Measurements from ENCODE around the gene TRIM26.

TRIM26 gene

DNA sequence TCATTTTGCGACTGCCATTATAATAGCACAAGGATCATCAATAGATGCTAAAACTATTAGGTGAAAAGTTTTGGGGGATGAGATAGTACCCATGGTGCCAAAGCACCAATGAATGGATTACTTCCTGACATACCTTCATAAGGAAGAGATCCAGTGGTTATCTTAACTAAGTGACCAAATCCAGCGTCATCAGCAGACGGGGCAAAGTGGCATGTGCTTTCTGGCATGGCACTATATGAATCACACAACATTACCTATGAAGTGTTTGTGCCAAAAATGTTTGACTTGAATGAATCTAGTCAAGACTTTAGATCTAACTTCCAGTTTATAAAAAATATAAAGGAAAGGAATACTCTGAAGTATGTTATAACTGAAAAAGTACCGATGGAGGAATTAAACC lies 10.8 kb downstream of the TRIM26 start:
- 60% methylated on average over 1 of the region's 4 CpGs for WGBS (ENCODE audit: insufficient coverage)
- Histone ChIP-seq H3K36me3 (ENCODE audit: control insufficient read depth in 4 of 4, insufficient read depth in 4 of 4, low read length in 3 of 4) (peaks cover 0 to 33% (median 13%) of the 10 kb centered on the region in 4 experiments), H3K9me3 (ENCODE audit: control extremely low read depth in 1 of 5, control insufficient read depth in 4 of 5, insufficient read depth in 2 of 5, low read depth in 1 of 5, low read length in 4 of 5) (no peaks in the 10 kb centered on the region), H3K4me1 (ENCODE audit: control extremely low read depth in 1 of 4, control insufficient read depth in 4 of 4, insufficient read depth in 4 of 4, low read length in 3 of 4) (peaks cover 14 to 25% (median 19%) of the 10 kb centered on the region in 4 experiments), H3K27ac (ENCODE audit: insufficient read depth in 1 of 2, low read depth in 1 of 2, low read length in 2 of 2, poor library complexity in 1 of 2, severe bottlenecking in 2 of 2) (no peak overlapping the region), H3K4me3 (ENCODE audit: control insufficient read depth in 1 of 7, extremely low read depth in 1 of 7, insufficient read depth in 4 of 7, low read depth in 2 of 7, low read length in 6 of 7) (no peak overlapping the region), H3K27me3 (replicated peaks in 2 of 5; ENCODE audit: control insufficient read depth in 4 of 5, insufficient read depth in 5 of 5, low read length in 4 of 5) (no peaks in the 10 kb centered on the region)
- ChIA-PET POLR2A (interaction anchor here (0.6 kb wide), 1 partner anchor 24 kb away, joined by 3 read pairs; no protein-coding TSS in a partner anchor), CTCF (no interaction called here)
- DNase-seq, result no peak

GRCh38 chr6:30200551-30201281 lies 12.5 kb downstream of the TRIM26 start:
- POLR2A ChIA-PET, result no interaction called here
- no peaks in the 10 kb centered on the region for H3K27me3 ChIP-seq (replicated peaks in 2 of 5; ENCODE audit: control insufficient read depth in 4 of 5, insufficient read depth in 5 of 5, low read length in 4 of 5)
- DNase-seq, result peak; percentile 57 to 89 (median 84)
- H3K4me1 ChIP-seq (ENCODE audit: control extremely low read depth in 1 of 4, control insufficient read depth in 4 of 4, insufficient read depth in 4 of 4, low read length in 3 of 4), result peaks cover 14 to 25% (median 19%) of the 10 kb centered on the region in 4 experiments
- peak overlapping the region in 1 of 7 experiments; percentile 17 for H3K4me3 ChIP-seq (ENCODE audit: control insufficient read depth in 1 of 7, extremely low read depth in 1 of 7, insufficient read depth in 4 of 7, low read depth in 2 of 7, low read length in 6 of 7)
- CTCF ChIA-PET, result no interaction called here
- WGBS (ENCODE audit: insufficient coverage), result 56% methylated on average over 2 of the region's 6 CpGs
- no peaks in the 10 kb centered on the region for H3K9me3 ChIP-seq (ENCODE audit: control extremely low read depth in 1 of 5, control insufficient read depth in 4 of 5, insufficient read depth in 2 of 5, low read depth in 1 of 5, low read length in 4 of 5)
- H3K36me3 ChIP-seq (ENCODE audit: control insufficient read depth in 4 of 4, insufficient read depth in 4 of 4, low read length in 3 of 4), result peaks cover 0 to 40% (median 22%) of the 10 kb centered on the region in 4 experiments
- H3K27ac ChIP-seq (ENCODE audit: insufficient read depth in 1 of 2, low read depth in 1 of 2, low read length in 2 of 2, poor library complexity in 1 of 2, severe bottlenecking in 2 of 2), result no peak overlapping the region

DNA sequence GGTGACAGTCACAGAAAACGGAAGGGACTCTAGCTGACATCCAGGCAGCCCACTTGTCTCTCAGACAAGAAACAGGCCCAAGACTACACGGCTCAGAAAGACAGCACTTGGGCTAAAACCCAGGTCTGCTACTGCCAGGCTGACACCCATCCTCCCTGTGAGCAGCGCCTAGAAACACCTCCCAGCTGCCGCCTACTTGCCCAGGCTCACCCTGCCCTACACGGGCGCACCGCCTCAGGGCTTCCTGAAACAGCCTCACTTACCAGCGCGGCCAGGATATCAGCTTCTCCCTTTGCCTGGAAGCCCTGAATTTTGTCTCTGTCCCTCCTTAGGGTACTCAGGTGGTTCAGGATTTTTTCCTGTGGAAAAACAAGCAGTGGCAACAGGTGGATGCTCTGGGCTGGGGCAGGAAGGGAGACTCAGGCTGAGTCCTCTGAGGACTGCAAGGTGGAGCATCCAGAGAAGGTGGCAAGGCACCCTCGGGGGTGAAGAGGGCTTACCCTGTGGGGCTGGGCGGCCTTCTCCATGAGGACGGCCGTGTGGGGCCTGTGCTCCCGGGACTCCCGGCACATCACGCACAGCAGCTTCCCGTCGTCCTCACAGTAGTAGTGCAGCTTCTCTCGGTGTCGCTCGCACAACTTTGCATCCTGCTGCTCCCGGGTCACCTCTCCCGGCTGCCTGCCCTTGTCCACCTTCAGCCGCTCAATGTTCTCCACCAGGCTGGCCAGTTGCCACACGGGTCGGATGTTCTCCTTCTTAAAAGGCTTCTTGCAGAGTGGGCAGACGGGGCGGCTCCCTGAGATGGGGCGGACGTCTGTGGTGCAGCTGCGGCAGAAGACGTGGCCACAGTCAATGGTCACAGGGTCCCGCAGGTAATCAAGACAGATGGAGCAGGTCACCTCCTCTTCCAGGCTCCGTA lies 14.8 kb downstream of the TRIM26 start:
- peaks cover 0 to 52% (median 24%) of the 10 kb centered on the region in 4 experiments for H3K36me3 ChIP-seq (ENCODE audit: control insufficient read depth in 4 of 4, insufficient read depth in 4 of 4, low read length in 3 of 4)
- peaks cover 14 to 25% (median 19%) of the 10 kb centered on the region in 4 experiments for H3K4me1 ChIP-seq (ENCODE audit: control extremely low read depth in 1 of 4, control insufficient read depth in 4 of 4, insufficient read depth in 4 of 4, low read length in 3 of 4)
- ChIA-PET CTCF (interaction anchor here (0.7 to 1.4 kb wide), 2 partner anchors 30 to 63 kb away, joined by 3 read pairs; partner anchors contain the start of gene TRIM40), POLR2A (interaction anchor here (0.6 kb wide), 1 partner anchor 9 kb away, joined by 3 read pairs; no protein-coding TSS in a partner anchor)
- no peak overlapping the region for H3K4me3 ChIP-seq (ENCODE audit: control insufficient read depth in 1 of 7, extremely low read depth in 1 of 7, insufficient read depth in 4 of 7, low read depth in 2 of 7, low read length in 6 of 7)
- H3K9me3 ChIP-seq (ENCODE audit: control extremely low read depth in 1 of 5, control insufficient read depth in 4 of 5, insufficient read depth in 2 of 5, low read depth in 1 of 5, low read length in 4 of 5), result no peaks in the 10 kb centered on the region
- H3K27me3 ChIP-seq (replicated peaks in 2 of 5; ENCODE audit: control insufficient read depth in 4 of 5, insufficient read depth in 5 of 5, low read length in 4 of 5), result no peaks in the 10 kb centered on the region
- no peak overlapping the region for H3K27ac ChIP-seq (ENCODE audit: insufficient read depth in 1 of 2, low read depth in 1 of 2, low read length in 2 of 2, poor library complexity in 1 of 2, severe bottlenecking in 2 of 2)
- WGBS (ENCODE audit: insufficient coverage), result 96% methylated on average over 34 of the region's 34 CpGs
- no peak for DNase-seq

- POLR2A ChIA-PET, result no interaction called here
- WGBS (ENCODE audit: insufficient coverage), result 97% methylated on average over 12 of the region's 12 CpGs
Measured at GRCh38 chr6:30196376-30196775, 16.8 kb downstream of the TRIM26 start.

DNA sequence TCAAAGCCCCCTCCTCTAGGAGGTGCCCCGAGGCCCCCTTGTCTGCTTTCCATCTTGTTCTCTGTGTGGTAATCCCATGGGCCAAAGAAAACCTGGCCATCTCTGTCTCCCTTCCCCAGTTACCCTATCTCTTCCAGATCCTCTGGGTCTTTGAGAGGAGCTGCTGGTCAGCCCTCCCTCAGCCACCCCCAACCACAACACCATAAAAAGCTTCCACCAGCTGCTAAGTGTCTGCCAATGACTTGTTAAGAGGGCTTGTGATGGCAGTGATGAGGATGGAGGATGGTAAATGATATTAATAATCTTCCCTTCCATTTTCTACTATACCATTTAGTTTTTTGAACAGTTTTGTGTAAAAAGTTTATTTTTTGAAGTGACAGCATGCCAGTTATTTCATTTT lies 17.3 kb downstream of the TRIM26 start:
- Histone ChIP-seq H3K27me3 (replicated peaks in 2 of 5; ENCODE audit: control insufficient read depth in 4 of 5, insufficient read depth in 5 of 5, low read length in 4 of 5) (no peaks in the 10 kb centered on the region), H3K9me3 (ENCODE audit: control extremely low read depth in 1 of 5, control insufficient read depth in 4 of 5, insufficient read depth in 2 of 5, low read depth in 1 of 5, low read length in 4 of 5) (no peaks in the 10 kb centered on the region), H3K27ac (ENCODE audit: insufficient read depth in 1 of 2, low read depth in 1 of 2, low read length in 2 of 2, poor library complexity in 1 of 2, severe bottlenecking in 2 of 2) (no peak overlapping the region), H3K36me3 (ENCODE audit: control insufficient read depth in 4 of 4, insufficient read depth in 4 of 4, low read length in 3 of 4) (peaks cover 0 to 67% (median 28%) of the 10 kb centered on the region in 4 experiments), H3K4me3 (ENCODE audit: control insufficient read depth in 1 of 7, extremely low read depth in 1 of 7, insufficient read depth in 4 of 7, low read depth in 2 of 7, low read length in 6 of 7) (no peak overlapping the region), H3K4me1 (ENCODE audit: control extremely low read depth in 1 of 4, control insufficient read depth in 4 of 4, insufficient read depth in 4 of 4, low read length in 3 of 4) (peaks cover 3 to 8% (median 6%) of the 10 kb centered on the region in 4 experiments)
- no peak for DNase-seq
- POLR2A ChIA-PET, result no interaction called here
- CTCF ChIA-PET, result interaction anchor here (1.2 kb wide), 1 partner anchor 12 kb away, joined by 5 read pairs; no protein-coding TSS in a partner anchor
- WGBS (ENCODE audit: insufficient coverage), result no CpG with 5 or more reads among the region's 1 CpG

More at GRCh38 chr6:30196376-30196775, 16.8 kb downstream of the TRIM26 start:
- Histone ChIP-seq H3K36me3 (ENCODE audit: control insufficient read depth in 4 of 4, insufficient read depth in 4 of 4, low read length in 3 of 4) (peaks cover 0 to 64% (median 28%) of the 10 kb centered on the region in 4 experiments), H3K4me3 (ENCODE audit: control insufficient read depth in 1 of 7, extremely low read depth in 1 of 7, insufficient read depth in 4 of 7, low read depth in 2 of 7, low read length in 6 of 7) (no peak overlapping the region), H3K27me3 (replicated peaks in 2 of 5; ENCODE audit: control insufficient read depth in 4 of 5, insufficient read depth in 5 of 5, low read length in 4 of 5) (no peaks in the 10 kb centered on the region), H3K4me1 (ENCODE audit: control extremely low read depth in 1 of 4, control insufficient read depth in 4 of 4, insufficient read depth in 4 of 4, low read length in 3 of 4) (peaks cover 5 to 13% (median 10%) of the 10 kb centered on the region in 4 experiments), H3K27ac (ENCODE audit: insufficient read depth in 1 of 2, low read depth in 1 of 2, low read length in 2 of 2, poor library complexity in 1 of 2, severe bottlenecking in 2 of 2) (no peak overlapping the region), H3K9me3 (ENCODE audit: control extremely low read depth in 1 of 5, control insufficient read depth in 4 of 5, insufficient read depth in 2 of 5, low read depth in 1 of 5, low read length in 4 of 5) (no peaks in the 10 kb centered on the region)
- DNase-seq, result no peak
- CTCF ChIA-PET, result interaction anchor here (1.2 kb wide), 1 partner anchor 12 kb away, joined by 5 read pairs; no protein-coding TSS in a partner anchor

- Histone ChIP-seq H3K27me3 (replicated peaks in 2 of 5; ENCODE audit: control insufficient read depth in 4 of 5, insufficient read depth in 5 of 5, low read length in 4 of 5) (no peaks in the 10 kb centered on the region), H3K4me3 (ENCODE audit: control insufficient read depth in 1 of 7, extremely low read depth in 1 of 7, insufficient read depth in 4 of 7, low read depth in 2 of 7, low read length in 6 of 7) (no peak overlapping the region), H3K4me1 (ENCODE audit: control extremely low read depth in 1 of 4, control insufficient read depth in 4 of 4, insufficient read depth in 4 of 4, low read length in 3 of 4) (no peaks in the 10 kb centered on the region), H3K27ac (ENCODE audit: insufficient read depth in 1 of 2, low read depth in 1 of 2, low read length in 2 of 2, poor library complexity in 1 of 2, severe bottlenecking in 2 of 2) (no peak overlapping the region), H3K9me3 (ENCODE audit: control extremely low read depth in 1 of 5, control insufficient read depth in 4 of 5, insufficient read depth in 2 of 5, low read depth in 1 of 5, low read length in 4 of 5) (no peaks in the 10 kb centered on the region), H3K36me3 (ENCODE audit: control insufficient read depth in 4 of 4, insufficient read depth in 4 of 4, low read length in 3 of 4) (peaks cover 0 to 70% (median 30%) of the 10 kb centered on the region in 4 experiments)
- ChIA-PET CTCF (interaction anchor here (0.7 to 1.2 kb wide), 3 partner anchors 13 to 18 kb away, joined by 3 to 5 read pairs (median 4); no protein-coding TSS in a partner anchor), POLR2A (no interaction called here)
- 91% methylated on average over 5 of the region's 8 CpGs for WGBS (ENCODE audit: insufficient coverage)
- DNase-seq, result no peak
Measured at GRCh38 chr6:30194797-30195690, 18.2 kb downstream of the TRIM26 start.
